GM12872 (cell line): ENCODE data around the gene CCDC192.

Experiments used
- TF ChIP-seq, protein P1 (sequence below): IDR thresholded peaks from 3 replicates; pipeline ENCODE4 v1.5.1; 2011; ENCODE audit warnings: low read depth, mild to moderate bottlenecking, low read length, moderate library complexity; ENCODE audit not compliant: insufficient read depth

CCDC192 gene

DNA sequence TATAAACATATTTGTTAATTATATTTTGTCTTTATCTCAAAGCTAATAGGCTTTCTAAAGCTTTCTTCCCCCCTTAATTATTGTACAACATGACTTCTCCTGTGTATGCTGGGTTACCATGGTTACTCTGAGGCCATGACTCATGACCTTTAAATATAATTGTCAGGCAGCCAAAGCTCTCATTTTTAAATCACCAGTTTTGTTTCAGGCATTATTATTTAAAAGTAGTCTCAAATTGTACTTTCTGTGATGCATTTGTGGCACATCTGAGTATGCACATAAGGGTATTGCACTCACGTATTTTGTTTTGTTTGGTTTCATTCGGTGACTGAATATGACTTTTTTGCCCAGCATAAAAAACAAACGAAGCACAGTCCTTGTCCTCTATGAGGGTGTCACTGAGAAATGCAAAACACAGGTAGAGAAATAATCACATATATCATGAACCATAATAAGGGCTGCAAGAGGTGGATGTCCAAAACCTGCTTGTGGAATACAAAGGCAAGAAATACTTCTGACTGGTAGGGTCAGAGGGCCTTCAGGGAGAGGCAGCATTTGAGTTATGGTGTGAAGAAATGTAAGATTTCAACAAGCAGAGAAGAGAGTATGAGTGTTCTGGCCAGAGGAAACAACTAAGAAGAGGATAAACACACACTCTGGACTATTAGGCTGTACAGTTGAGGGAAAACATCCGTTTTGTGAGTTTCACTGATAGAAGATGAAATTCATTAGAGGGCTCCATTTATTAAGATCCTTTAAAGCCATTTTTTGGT, 2.1 kb downstream of the CCDC192 start:
- TF ChIP-seq, protein P1, sequence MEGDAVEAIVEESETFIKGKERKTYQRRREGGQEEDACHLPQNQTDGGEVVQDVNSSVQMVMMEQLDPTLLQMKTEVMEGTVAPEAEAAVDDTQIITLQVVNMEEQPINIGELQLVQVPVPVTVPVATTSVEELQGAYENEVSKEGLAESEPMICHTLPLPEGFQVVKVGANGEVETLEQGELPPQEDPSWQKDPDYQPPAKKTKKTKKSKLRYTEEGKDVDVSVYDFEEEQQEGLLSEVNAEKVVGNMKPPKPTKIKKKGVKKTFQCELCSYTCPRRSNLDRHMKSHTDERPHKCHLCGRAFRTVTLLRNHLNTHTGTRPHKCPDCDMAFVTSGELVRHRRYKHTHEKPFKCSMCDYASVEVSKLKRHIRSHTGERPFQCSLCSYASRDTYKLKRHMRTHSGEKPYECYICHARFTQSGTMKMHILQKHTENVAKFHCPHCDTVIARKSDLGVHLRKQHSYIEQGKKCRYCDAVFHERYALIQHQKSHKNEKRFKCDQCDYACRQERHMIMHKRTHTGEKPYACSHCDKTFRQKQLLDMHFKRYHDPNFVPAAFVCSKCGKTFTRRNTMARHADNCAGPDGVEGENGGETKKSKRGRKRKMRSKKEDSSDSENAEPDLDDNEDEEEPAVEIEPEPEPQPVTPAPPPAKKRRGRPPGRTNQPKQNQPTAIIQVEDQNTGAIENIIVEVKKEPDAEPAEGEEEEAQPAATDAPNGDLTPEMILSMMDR: no peak

DNA sequence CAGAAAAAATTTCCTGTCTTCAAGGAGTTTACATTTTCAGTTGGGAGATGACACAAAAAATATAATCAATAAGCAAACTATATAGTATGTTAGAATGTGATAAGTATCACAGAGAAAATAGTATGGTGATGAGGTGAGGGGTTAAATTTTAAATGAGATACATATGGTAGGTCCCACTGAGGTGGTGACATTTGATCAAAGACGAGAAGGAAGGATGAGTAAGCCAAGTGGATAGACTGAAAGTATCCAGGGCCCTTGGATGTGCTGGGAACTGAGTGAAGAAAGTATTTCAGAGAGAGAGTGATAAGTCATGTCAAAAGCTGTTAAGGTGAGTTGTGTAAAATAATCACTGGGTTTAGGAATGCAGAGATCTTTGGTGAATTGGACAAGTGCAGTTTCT, 3.5 kb downstream of the CCDC192 start:
- TF ChIP-seq, protein P1: no peak

GRCh38 chr5:127707209-127707608, 4.0 kb downstream of the CCDC192 start:
- TF ChIP-seq, protein P1: no peak

DNA sequence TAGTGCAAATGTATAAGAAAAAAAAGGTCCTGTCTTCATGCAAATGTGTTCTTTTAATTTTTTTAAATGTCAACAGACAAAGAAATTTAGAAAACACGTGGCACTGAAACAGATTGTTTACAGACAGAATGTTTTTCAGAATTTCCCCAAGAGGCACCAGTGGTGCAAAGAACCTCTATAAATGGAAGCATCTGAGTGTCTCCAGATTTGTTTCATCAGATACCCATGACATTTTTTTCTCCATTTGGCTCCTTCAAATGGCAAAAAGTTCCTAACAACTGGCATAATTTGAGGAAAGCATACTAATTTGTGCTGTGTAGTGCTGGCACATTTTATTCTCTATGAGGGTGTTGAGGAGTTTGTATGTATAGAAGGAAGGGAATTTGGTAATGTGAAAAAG, 15.0 kb downstream of the CCDC192 start:
- TF ChIP-seq, protein P1: no peak

DNA sequence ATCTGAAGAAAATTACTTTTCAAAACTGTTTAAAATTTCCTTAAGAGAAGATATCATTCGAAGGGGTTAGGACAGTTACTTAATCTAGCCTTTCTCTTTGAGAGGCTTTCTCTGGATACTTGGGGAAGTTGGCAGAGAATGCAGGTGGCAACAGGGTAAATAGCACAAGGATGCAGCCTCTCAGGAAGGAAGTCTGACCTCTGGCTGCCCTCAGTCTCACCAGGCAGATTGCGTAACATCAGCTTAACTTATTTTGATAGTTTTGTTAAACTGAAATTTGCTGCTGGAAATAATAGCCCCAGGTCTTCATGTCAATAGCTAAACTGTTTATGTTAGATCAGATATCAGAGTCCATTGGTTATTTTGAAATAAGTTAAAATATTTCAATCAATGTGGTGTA, 20.4 kb downstream of the CCDC192 start:
- TF ChIP-seq, protein P1: no peak

DNA sequence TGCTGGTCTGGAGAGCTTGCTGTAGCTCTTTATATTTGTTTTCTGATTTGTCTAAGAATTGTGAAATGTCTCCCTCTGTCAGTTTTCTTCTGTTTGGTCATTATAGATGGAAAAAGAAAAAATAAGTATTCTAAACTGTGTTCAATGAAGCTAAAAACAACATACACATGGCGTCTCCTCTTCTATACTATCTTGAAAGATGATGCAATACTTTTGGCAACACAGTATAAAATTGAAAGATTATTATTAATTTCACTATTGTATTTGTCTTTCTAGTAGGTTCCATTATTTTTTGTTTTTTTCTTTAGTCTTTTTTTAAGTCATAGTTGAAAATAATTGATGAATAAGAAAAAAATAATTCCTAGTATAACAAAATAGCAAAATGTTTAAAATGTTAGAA, 22.5 kb downstream of the CCDC192 start:
- TF ChIP-seq, protein P1: no peak

DNA sequence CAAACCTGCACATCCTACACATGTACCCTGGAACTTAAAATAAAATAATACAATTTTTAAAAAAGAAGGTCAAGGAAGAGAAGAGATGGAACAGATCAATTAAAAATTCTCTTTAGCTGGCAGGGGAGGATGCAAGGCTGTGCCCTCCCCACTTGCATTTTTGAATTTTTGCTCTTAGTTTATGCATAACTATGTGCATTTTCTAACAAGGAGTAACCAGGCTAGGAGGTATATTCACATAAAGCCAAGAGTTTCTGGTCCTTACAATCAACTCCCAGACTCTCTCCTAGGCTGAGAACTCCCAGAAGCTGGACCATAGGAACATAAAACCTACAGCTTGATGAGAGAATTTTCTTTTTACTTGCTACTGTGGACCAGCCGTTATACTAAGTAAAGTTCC, 29.8 kb downstream of the CCDC192 start:
- TF ChIP-seq, protein P1: no peak
